Measurements from ENCODE around the gene BRAT1.

The BRAT1 gene

DNA sequence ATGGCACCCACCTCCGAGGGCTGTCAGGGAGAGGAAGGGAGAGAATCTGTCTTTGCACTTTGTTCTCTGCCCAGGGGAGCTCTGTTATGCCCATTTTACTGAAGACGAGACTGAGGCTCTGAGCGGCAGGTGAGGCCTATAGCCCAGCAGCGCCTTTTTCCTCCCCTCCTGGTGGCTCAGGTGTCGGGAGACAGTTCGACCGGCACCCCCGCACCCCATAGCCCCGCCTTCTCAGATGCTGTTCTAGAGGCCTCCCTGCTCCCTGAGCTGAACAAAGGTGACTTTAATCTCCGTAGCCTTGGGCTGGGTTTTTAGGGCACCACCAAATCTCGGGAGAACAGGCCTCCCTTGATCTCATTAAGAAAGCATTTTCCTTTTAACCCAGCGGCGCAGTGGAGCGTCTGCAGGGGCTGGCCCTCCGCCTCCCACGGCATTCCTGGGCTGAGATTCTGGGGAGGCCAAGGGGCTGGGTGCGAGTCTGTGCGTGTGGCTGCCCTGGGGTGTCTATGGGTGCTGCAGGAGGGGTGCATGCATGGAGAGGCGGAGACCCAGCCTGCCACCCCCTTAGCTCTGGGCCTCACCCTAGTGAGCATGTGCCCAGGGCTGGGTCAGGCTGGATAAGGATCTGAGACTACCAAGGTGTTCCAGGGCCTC lies 32.4 kb downstream of the BRAT1 start:
- no peak for DNase-seq

DNA sequence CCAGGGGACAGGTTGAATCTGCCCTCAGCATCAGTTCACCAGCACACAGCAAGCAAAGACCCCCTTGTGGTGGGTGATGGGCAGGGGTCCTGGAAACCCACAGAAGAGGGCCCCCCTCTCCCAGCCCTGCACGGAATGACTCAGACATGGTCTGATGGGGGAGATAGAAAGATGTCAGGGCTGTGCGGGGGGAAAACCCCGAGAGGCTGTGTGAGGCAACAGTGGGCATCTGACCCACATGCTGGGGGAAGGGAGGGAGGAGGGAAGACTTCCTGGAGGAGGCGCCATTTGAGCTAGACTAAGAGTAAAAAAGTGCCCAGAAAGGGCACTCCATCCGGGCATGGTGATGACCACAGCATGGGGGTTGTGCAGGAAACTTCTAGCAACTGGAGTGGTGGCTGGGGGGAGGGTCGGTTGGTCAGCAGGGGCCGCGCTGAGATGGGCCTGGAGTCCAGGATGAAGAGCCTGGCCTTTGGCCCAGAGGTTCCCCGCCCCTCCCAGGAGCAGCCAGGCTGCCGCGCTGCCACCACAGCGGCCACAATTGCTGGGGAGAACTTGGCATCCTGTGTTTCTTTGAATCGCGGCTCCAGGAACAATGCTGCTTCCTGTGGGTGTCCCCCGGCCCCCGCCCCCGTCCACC lies 33.3 kb downstream of the BRAT1 start:
- peak; percentile 83 for DNase-seq

- DNase-seq, result no peak
Observed at GRCh38 chr7:2521341-2521745, 34.0 kb downstream of the BRAT1 start.

GRCh38 chr7:2520761-2521290 lies 34.5 kb downstream of the BRAT1 start:
- no peak for DNase-seq

- peak; percentile 38 for DNase-seq
Observed at GRCh38 chr7:2520131-2520760, 35.1 kb downstream of the BRAT1 start.

- peak; percentile 91 for DNase-seq
Observed at GRCh38 chr7:2519119-2519930, 36.0 kb downstream of the BRAT1 start, which contains the start of gene LFNG. LFNG (plus strand) TSS chr7:2519774; CDS start chr7:2519862, 88 bp downstream.

DNA sequence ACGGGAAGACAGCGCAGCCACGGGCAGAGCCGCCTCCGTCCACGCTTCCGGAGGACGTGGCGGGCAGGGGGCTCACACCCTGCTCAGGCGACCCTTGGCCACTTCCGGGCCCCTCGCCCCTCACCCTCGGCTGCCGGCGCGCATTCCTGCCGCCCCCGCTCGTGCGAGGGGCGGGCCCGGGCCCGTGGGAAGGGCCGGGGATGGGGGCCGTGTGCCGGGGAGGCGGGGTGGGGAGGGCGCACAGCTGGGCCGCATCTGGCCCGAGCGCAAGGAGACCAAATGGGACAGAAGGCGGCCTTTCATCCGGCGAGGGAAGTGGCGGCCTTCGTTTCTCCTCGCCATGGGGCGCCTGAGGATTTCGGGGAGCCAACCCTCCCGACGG lies 36.6 kb downstream of the BRAT1 start:
- DNase-seq, result no peak

GRCh38 chr7:2517678-2518507 lies 37.4 kb downstream of the BRAT1 start:
- no peak for DNase-seq

- no peak for DNase-seq
Observed at GRCh38 chr7:2517026-2517425, 38.3 kb downstream of the BRAT1 start.

- DNase-seq, result no peak
Observed at GRCh38 chr7:2516194-2516555, 39.1 kb downstream of the BRAT1 start.

- DNase-seq, result no peak
Observed at GRCh38 chr7:2515424-2516193, 39.7 kb downstream of the BRAT1 start.

- no peak for DNase-seq
Observed at GRCh38 chr7:2514473-2515423, 40.6 kb downstream of the BRAT1 start.

DNA sequence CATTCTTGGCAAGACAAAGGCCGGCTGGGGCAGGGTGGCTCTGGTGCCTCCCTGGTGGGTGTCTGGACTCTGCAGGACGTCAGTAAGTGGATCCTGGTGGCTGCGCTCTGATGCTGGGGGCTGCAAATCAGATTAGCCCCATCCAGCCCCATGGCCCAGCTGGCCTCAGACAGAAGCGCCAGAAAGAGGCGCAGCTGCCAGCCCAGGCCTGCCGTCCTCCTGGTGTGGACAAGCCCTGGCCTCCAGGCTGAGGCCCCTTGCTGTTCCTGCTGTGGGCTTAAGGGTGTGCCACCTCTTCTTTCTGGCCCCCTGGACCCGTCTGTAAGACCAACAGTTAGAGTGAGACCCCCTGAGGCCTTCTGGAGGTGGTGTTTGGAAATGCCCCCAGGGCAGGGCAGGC lies 41.6 kb downstream of the BRAT1 start:
- no peak for DNase-seq

DNA sequence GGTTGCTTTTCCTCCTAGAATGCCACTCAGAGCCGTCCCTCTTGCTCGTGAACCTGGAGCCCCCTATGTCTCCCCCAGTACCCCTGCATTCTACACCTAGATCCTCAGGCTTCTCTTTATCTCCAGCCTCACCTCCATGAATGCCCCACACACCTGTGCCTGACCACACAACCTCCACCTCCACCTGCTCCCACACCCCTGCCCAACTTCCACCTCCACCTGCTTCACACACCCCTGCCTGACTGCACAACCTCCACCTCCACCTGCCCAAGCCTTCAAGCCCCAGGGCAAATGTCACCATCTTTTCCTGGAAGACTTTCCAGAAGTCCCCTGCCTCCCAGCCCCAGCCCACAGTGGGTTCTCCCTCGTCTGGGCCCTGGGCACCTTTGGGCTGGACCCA lies 42.6 kb downstream of the BRAT1 start:
- DNase-seq, result no peak

DNA sequence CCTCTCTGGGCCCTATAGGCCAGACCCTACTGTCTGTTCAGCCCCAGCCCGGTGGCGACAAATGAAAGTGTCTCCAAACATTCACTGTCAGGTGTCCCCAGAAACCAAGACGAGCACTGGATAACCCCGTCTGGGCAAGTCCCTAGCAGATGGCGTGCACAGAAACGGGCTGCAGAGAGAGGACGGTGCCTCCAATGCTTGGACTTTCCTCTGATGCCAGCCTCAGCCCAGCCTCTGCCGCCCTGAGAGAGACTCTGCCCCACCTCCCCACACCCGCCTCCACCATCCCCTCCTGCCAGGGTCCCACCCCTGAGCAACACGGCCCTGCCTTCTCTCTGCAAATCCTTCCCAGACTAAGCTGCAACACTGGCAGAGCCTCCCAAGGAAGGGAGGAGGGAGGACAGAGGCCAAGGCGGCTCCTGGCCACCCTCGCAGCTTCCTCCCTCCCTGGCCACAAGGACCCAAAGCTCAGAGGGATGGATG lies 43.1 kb downstream of the BRAT1 start:
- DNase-seq, result peak; percentile 62

GRCh38 chr7:2511769-2512168 lies 43.6 kb downstream of the BRAT1 start:
- no peak for DNase-seq

DNA sequence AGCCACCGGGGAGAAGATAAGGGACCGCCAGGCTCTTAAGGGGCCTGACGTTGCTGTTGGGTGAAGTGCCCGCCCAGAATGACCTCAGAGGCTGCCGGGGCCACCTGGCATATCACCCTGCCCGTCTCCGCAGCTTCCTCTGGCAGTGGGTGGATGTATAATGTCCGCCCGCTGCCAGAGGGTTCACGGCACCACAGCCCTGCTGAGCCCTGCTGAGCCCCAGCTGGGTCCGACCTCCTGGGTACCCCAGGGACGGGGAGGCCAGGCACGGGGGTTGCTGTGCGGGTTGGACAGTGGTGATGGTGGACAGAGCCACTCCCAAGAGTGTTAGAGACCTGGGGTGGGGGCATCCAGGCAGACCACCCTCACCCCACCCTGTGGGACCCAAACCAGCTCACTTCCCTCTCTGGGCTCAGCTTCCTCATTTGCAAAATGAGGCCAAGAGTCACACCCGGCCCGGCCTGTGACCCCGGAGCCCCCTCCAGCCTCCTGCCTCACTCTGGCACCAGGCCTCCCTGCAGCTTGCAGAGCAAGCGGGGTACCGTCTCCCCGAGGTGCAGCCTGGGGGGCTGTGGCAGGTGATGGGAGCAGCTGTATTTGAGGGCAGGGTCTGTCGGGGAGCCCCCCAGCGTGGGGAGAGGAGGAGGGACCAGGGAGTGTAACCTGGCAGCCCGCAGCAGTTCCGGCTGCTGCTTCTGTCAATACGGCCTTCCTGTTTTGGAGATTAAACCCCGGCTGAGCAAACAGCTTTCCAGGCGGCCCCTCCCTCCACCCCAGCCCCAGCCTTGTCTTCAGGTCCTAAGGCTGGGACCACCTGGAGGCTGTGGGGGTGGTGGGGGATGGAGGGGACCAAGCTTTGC lies 44.2 kb downstream of the BRAT1 start:
- peak; percentile 87 for DNase-seq

DNA sequence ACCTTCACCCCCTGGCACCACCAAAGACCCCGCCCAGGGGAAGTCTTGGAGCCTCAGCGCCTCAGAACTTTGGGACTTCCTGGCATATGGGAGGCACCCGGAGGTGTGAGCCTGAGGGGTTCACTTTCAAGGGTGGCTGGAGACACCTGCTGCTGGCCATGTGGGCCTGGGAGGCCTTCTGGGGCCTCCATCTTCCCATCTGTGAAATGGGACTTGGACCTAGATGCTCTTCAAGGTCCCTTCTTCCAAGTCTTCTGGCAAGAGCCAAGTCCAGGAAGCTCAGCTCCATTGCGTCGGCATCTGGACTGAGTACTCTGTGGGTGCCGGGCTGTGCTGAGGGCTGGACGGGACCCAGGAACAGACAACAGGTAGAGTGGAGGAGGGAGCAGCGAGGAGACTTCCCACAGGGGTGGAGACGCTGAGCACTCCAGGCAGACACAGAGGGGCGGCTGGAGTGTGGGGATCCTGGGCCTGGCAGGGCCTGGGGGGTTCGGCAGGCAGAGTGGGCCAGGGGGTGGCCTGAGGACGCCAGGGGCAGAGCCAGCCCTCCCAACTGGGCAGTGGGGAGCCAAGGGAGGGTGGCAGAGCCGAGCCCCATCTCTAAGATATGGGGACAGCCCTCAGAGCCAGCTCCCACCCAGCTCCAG lies 45.1 kb downstream of the BRAT1 start:
- no peak for DNase-seq
